ENCODE results near the gene MEF2C.
"Not testable (repeated sequence)": the region's sequence is repeated elsewhere in the genome, so short reads cannot be mapped to it uniquely, and the experiment has no call there.

MEF2C gene
- long read RNA-seq, donor 1, partial matches to known transcripts: 0 of 3 reads
- long read RNA-seq, donor 1, other reads (novel, unspliced or antisense): 0 of 3 reads
- long read RNA-seq, donor 2: 0 reads
- long read RNA-seq, donor 3, partial matches to known transcripts: 0 of 3 reads
- long read RNA-seq, donor 3, other reads (novel, unspliced or antisense): 0 of 3 reads
- long read RNA-seq, donor 4, partial matches to known transcripts: 0 of 5 reads
- long read RNA-seq, donor 4, other reads (novel, unspliced or antisense): 0 of 5 reads
- long read RNA-seq, donor 5: 0 reads
- long read RNA-seq, donor 6, partial matches to known transcripts: 0 of 3 reads
- long read RNA-seq, donor 6, other reads (novel, unspliced or antisense): 0 of 3 reads
- long read RNA-seq, donor 7, partial matches to known transcripts: 0 of 4 reads
- long read RNA-seq, donor 7, other reads (novel, unspliced or antisense): 0 of 4 reads
- long read RNA-seq, donor 8, partial matches to known transcripts: 0 of 5 reads
- long read RNA-seq, donor 8, other reads (novel, unspliced or antisense): 0 of 5 reads

- peak; percentile 95 for DNase-seq
Observed at GRCh38 chr5:88883059-88883835, at the start of gene MEF2C. Gene MEF2C, minus strand, starts transcription at chr5:88883184. Its CDS starts 59,396 bp downstream, at chr5:88823788.

- no peak for DNase-seq
Observed at GRCh38 chr5:88932541-88932940, 49.6 kb upstream of the MEF2C start.

- no peak for DNase-seq
Observed at GRCh38 chr5:88930335-88930734, 47.4 kb upstream of the MEF2C start.

DNA sequence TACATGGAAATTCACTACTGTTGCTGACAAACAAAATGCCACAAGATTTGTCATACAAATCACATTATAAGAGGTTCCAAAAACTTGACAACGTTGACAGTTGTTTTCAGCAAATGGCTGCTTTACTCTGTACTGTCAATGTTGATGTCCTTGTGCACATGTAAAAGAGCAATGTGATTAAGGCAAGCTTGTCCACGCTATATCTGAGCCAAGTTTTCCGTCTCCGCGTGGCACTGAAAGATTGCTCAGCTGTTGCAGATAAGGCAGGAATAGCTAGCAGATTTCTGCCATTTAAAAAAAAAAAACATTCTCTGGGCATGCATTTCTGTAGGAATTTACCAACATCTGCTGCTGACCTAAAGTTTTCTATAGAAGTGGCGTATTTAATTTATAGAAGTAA, 46.4 kb upstream of the MEF2C start:
- no peak for DNase-seq

DNA sequence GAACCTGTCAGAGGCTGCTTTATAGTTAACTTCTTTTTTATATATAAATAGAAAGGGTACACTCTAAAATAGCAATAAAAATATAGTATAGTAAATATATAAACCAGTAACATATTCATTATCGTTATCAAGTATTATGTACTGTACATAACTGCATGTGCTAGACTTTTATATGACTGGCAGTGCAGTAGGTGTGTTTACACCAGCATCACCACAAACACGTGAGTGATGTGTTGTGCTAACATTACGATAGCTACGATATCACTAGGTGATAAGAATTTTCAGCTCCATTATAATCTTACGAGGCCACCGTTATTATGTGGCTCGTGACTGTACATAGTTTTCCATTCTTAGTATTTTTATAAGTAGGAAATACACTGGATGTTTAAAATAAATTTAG, 43.8 kb upstream of the MEF2C start:
- no peak for DNase-seq

DNA sequence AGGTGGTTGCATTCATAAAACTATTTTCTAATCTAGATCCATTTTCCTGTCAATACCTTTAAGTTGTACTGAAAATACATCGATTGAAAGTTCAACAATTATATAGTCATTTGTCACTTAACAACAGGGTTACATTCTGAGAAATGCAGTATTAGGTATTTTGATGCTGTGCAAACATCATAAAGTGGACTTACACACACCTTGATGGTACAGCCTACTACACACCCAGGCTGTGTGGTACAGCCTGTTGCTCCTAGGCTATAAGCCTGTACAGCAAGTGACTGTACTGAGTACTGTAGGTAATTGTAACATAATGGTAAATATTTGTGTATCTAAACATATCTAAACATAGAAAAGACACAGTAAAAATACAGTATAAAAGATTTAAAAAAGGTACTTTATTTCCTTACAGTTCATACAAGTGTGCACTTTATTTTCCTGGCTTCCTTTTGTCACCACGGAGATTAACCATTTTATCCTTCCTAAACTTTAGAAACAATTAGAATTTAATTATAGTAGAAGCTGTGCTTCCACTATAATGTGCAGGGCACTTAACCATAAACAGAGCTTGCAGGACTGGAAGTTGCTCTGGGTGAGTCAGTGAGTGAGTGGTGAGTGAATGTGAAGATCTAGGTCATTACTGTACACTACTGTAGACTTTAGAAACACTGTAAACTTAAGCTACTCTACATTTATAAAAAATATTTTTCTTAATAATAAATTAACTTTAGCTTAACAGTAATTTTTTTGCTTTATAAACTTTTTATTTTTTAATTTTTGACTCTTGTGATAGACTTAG, 42.9 kb upstream of the MEF2C start:
- DNase-seq: no peak

DNA sequence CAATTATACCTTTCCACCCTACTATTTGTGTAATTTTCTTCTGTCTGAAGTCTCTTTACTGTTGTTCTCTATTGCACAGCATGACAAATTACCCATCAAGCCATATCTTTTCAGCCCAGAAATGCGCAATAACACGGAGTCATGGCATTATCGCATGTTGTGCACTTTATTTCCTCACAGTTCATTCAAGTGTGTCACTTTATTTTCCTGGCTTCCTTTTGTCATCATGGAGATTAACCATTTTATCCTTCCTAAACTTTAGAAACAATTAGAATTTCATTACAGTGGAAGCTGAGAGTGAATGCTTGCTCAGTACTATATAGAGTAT, 41.3 kb upstream of the MEF2C start:
- DNase-seq: no peak

DNA sequence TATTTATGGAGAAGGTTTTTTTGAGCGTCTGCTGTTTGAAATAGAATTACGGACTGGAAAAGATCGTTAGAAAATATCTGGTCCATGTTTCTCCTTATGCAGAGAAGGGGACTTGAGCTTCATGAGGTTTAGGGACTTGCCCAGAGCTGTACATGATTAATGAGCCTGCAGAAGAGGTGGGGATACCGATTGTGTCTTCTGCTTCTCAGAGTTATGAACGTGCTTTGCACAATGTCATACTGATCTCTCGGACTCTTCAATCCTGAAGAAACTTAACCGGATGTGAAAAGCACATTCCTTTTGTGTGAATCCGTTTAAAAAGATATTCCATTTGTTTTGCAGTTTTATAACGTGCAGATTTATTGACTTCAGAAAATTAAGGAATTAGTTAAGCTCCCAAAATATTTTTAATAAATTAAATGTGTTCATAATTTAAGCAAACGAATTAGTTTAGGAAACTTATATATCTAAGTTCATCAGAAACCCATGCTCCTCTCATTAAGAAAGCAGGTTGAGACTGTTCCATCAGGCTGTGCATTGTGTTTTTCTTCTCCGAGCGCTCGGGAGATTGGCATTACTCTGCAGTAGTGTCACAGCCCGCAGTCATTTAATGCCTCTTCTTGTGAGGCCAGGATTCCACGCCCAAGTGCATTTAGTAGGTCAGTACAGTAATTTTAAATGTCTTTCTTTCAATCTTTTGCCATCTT, 40.8 kb upstream of the MEF2C start:
- no peak for DNase-seq

DNA sequence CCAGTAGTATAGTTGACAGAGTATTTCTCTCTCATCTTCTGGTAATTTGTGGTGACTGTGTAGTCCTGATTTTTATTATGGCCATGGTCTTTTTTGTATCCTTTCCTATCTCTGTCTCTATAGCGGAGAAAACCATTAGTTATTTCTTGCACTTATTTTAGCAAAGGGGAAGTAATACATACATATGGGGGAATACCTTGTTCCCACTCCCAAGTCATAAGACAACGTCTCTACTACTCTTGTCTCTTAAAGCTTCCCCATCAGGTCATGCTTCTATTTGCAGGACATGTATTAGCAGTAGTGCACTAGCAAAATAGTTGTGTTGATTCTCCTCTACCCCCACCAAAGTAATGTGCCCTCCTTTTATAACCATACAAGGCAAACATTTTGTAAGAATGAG, 29.8 kb upstream of the MEF2C start:
- DNase-seq: not testable (repeated sequence)

- DNase-seq: not testable (repeated sequence)
Observed at GRCh38 chr5:88911059-88911572, 28.1 kb upstream of the MEF2C start.

GRCh38 chr5:88904478-88904877, 21.5 kb upstream of the MEF2C start:
- DNase-seq: not testable (repeated sequence)

DNA sequence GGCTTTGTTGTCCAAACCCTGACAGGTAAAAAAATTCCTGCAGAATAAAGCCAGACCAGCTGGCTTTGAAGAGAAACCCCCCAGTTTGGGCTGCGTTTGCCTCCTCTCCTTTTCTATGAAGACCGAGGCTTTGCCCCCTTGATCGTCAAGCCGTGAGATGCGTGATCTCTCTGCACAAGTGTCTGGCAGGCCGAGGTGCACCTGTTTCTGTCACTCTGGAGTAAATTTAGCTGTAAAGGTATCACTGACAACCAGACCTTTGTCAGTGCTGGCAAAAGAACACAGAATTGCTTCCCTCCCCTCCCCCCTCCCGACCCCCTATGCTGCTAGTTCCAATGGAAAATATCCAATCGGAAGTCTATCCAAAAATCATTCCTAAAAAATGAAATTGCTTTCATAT, 21.0 kb upstream of the MEF2C start:
- not testable (repeated sequence) for DNase-seq

DNA sequence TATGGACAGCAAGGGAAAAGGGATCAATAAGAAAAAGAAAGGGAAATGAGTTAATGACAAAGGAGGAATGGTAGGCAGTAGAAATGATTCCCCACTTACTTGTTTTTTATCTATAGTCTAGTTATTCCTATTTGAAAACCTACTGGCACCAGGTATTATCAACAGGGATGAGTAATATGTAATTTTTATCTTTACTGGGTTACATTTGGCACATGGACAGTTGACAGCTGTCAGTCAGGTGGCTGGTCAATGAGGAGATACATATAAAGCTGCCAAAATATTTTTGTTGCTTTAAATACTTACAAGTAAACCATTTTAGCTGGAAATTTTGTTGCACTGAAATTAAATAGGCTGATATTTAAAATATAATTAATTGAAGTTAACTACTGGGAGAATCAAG, 18.1 kb upstream of the MEF2C start:
- DNase-seq: not testable (repeated sequence)

DNA sequence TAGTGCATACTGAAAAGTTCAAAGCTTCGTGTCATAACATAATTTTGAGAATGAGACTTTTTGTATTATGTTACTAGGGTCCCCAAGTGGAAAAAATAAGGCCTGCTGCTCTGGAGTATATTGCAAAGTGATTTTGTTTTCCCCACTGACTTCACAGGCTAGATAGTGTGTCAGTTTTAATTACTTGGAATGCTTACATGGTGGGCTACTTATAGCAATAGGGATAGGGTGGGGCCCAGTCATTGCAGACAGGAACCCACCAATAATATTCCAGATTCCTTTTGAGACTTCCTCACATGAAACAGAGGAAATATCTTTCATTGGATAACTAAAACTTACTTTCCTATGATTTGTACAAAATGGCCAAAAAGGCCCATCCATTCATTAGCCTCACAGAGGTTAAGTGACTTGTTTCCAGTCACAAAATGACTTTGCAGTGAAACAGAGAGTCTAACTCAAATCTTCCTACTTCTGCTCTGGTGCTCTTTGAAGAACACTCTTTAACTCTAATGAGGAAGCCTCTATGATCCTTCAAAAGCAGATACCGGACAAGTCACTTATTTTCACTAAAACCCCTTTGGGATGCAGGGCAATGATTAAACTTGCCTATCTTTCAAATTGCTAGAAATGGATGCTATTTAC, 16.2 kb upstream of the MEF2C start:
- DNase-seq: no peak

DNA sequence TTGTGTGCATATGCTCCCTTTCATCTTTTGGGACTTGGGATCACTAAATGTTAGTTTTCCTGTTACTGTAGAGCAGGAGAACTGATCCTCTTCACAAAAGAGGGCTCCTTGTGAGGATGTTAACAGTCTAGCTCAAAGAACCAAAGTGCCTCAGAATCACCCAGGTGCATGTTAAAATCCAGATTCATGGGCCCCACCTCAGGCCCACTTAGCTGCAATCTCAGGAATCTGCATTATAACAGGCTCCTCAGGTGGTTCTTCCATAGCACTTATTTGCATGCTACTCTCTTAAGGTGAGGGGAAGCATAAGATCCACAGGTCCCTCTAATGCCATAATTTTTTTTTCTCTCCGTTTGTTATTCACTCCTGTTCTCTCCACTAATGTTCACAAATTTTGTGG, 14.8 kb upstream of the MEF2C start:
- no peak for DNase-seq

- DNase-seq: no peak
Observed at GRCh38 chr5:88895681-88896501, 12.9 kb upstream of the MEF2C start.

- DNase-seq: no peak
Observed at GRCh38 chr5:88892669-88893068, 9.7 kb upstream of the MEF2C start.

DNA sequence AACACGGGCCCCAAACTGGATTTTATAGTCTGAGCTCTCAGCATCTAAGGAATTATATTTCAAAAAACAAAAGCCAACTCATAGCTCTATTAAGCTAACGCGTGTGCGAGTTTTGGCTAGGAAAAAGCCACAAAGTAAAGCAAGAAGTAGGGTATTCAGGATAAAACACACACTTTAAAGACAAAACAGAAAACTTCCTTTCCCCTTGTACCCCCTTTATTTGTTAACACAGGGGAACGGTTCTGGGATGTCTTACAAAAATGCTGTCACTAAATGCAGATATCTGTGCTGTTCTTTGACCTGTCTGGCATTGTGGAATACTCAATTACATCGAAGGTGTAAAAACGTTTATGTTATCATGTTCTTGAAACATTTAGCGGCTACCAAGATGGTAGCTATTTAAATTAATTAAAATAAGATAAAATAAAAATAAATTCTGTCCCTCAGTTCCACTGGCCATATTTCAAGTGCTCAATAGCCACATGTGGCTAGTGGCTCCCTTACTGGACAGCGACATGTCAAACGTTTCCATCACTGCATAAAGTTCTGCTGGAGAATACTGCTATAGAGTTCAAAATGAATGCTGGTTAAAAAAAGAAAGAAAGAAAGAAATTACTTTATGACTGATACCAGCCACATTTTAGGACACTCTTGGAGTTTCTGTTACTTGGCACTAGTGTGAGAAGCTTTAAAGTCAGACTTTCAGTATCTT, 7.2 kb upstream of the MEF2C start:
- no peak for DNase-seq

Data from right kidney (tissue), 9 donors.